ENCODE results near the gene FYCO1. TPM values are rescaled to one million over a fixed set of nuclear protein-coding genes. Genes with fewer than 3 reads are reported as not detected.

FYCO1 gene
- total and polyA plus RNA-seq, 12 donors: 8.8 to 216 (median 143) TPM

DNA sequence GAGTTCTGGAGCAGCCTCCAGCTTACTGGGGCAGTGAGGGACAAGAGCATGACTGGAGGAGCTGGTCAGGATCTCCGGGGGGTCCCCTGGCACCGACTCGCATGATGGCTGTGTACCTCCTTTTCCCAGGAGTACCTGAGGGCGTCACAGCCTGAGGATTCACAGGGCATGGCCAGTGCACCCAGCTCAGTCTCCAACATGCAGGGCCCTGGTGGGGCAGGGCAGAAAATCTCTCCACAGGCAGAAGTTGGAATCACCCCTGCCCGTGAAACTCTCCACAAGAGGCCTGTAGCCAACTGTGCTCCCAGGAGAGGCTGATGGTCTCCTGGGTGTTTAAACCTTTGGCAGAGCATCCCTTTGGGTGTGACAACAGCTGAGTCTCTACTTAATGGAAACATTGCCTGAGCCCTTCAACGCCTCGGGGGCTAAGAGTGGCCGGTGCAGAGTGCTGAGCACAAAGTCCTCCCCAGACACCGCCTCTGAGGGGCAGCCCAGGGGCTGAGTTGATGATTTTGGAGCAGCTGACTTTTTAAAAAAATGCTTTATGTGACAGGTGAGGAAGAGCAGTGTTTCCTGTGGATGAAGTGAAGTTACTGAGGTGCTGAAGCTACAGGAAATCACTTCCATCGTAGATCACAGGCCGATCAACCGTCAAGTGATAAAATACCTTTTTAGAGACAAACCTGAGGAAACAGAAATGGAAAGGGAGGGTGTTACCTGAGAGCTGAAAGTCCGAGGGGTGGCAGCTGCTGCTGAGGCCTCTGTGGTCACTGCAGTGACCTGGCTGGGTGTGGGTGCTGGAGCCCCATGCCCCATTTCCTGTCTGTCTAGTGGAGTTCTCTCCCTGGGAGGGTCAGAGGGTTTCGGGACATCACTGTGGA is 74.2 kb downstream of the FYCO1 start:
- no peak for DNase-seq
- H3K27ac ChIP-seq: no peak overlapping the region
- H3K9me3 ChIP-seq: no peaks in the 10 kb centered on the region
- peaks cover 0 to 9% (median 0%) of the 10 kb centered on the region in 9 donors for H3K4me1 ChIP-seq
- ATAC-seq: peak in 1 of 8 donors; percentile 12
- WGBS, 2 donors: 80 to 90% methylated on average over 14 of the region's 14 CpGs
- H3K27me3 ChIP-seq: no peaks in the 10 kb centered on the region
- intact Hi-C loops (cut with DNase I): loop anchor here in 2 of 10 donors (10.0 kb wide), 1 partner anchor 157 kb away; no protein-coding TSS in a partner anchor
- TF ChIP-seq CTCF (IDR thresholded peaks at IDR 0.05): no peak
- peaks cover 0 to 89% (median 49%) of the 10 kb centered on the region in 9 donors for H3K36me3 ChIP-seq
- no peak overlapping the region for H3K4me3 ChIP-seq

- no peak overlapping the region for H3K27ac ChIP-seq
- H3K4me3 ChIP-seq: no peak overlapping the region
- peaks cover 0 to 13% (median 0%) of the 10 kb centered on the region in 9 donors for H3K4me1 ChIP-seq
- no peak for TF ChIP-seq CTCF (IDR thresholded peaks at IDR 0.05)
- H3K27me3 ChIP-seq: no peaks in the 10 kb centered on the region
- peak in 3 of 8 donors; percentile 8 to 48 (median 18) for ATAC-seq
- intact Hi-C loops (cut with DNase I): no loop called here
- DNase-seq: no peak
- H3K36me3 ChIP-seq: peaks cover 0 to 50% (median 22%) of the 10 kb centered on the region in 9 donors
- H3K9me3 ChIP-seq: no peaks in the 10 kb centered on the region
- 87 to 88% methylated on average over 6 of the region's 6 CpGs for WGBS, 2 donors
These were observed 78.3 kb downstream of the FYCO1 start for GRCh38 chr3:45917146-45917898.

DNA sequence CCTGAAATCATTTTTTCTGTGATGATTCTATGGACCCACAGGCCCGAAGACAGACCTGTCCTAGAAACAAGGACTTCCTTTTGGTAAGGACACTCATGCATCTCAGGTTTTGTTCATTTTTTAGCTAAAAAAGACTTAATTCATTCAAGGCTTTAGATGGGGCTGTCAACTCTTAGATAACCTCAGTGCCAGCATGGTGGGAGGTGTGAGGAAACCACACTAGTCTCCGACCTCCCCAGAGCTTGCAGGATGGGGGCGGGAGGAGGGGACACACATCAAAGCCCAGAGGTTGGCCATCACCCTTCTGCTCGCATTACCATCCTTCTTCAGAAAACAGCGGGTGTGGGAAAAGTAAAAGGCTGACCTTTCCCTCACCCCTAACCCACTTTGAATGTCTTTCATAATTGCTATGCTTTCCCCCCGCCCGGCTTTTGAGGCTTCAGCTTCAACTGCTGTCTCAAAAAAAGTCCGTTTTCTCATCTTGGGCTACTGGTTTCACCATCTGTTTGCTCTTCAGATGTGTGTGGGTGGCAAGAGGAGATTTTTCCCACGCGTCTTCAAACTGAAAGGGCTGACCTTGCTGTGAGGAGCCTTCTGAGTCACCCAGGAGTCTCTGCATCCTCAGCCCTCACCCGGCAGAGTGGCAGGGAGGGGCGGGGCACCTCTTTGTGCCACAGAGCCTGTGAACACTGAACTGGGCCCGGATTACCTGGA is 79.9 kb downstream of the FYCO1 start:
- peak in 5 of 8 donors; percentile 17 to 43 (median 33) for ATAC-seq
- Histone ChIP-seq H3K9me3 (no peaks in the 10 kb centered on the region), H3K27ac (no peak overlapping the region), H3K4me1 (peaks cover 0 to 13% (median 0%) of the 10 kb centered on the region in 9 donors), H3K4me3 (no peak overlapping the region), H3K27me3 (no peaks in the 10 kb centered on the region), H3K36me3 (peaks cover 0 to 35% (median 7%) of the 10 kb centered on the region in 9 donors)
- WGBS, 2 donors: 58 to 61% methylated on average over 13 of the region's 13 CpGs
- no peak for DNase-seq
- no peak for TF ChIP-seq CTCF (IDR thresholded peaks at IDR 0.05)
- intact Hi-C loops (cut with DNase I): no loop called here

GRCh38 chr3:45915059-45915439 is 80.6 kb downstream of the FYCO1 start:
- 88 to 90% methylated on average over 9 of the region's 9 CpGs for WGBS, 2 donors
- Histone ChIP-seq H3K9me3 (no peaks in the 10 kb centered on the region), H3K36me3 (peaks cover 0 to 28% (median 3%) of the 10 kb centered on the region in 9 donors), H3K4me1 (peaks cover 0 to 13% (median 0%) of the 10 kb centered on the region in 9 donors), H3K4me3 (no peak overlapping the region), H3K27ac (no peak overlapping the region), H3K27me3 (no peaks in the 10 kb centered on the region)
- ATAC-seq (no peak), DNase-seq (no peak)
- intact Hi-C loops (cut with DNase I): no loop called here
- no peak for TF ChIP-seq CTCF (IDR thresholded peaks at IDR 0.05)
